ENCODE results near the gene ZNF638. TPM values are rescaled to one million over a fixed set of nuclear protein-coding genes. Genes with fewer than 3 reads are reported as not detected.

The ZNF638 gene
- total RNA-seq, 1 experiment from 2014 or later: 109 TPM

DNA sequence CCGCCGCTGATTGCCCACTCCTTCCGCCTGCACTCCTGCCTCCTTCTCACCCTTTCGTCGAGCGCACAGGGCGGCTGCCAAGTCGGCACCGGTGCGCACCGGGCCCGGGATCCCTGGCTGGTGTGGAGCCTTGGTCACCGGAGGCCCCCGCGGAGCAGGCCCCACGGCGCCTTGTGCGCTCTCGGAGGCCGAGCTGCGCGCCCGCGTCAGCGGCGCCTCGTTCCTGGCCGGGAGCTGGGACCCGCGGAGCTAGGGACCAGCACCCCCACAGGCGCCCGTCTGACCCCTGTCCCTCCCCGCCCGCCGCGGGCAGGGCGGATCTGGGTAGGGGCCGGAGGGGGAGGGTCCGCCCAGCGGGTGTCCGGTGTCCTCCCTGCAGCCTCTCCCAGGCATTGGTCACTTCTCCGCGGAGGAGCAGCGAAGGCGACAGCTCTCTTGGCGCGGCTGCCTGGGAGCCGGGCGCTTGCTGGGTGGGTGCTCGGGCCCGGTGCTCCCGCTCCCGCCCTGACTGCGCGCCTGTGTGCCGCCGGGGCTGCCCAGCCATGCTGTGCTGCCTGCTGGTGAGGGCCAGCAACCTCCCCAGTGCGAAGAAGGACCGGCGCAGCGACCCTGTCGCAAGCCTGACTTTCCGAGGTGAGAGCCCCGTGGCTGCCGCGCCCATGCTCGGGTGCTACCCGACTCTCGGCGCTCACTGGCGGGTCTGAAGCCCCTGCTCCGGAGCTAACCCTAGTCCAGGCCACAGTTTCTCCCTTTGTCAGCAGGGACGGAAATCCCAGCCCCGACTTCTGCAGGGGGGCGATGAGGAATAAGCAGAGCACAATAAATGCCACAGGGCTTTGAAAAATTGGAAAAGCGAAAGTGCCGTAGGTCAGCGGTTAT, 135.0 kb downstream of the ZNF638 start (continued):
- TF ChIP-seq, protein P1, sequence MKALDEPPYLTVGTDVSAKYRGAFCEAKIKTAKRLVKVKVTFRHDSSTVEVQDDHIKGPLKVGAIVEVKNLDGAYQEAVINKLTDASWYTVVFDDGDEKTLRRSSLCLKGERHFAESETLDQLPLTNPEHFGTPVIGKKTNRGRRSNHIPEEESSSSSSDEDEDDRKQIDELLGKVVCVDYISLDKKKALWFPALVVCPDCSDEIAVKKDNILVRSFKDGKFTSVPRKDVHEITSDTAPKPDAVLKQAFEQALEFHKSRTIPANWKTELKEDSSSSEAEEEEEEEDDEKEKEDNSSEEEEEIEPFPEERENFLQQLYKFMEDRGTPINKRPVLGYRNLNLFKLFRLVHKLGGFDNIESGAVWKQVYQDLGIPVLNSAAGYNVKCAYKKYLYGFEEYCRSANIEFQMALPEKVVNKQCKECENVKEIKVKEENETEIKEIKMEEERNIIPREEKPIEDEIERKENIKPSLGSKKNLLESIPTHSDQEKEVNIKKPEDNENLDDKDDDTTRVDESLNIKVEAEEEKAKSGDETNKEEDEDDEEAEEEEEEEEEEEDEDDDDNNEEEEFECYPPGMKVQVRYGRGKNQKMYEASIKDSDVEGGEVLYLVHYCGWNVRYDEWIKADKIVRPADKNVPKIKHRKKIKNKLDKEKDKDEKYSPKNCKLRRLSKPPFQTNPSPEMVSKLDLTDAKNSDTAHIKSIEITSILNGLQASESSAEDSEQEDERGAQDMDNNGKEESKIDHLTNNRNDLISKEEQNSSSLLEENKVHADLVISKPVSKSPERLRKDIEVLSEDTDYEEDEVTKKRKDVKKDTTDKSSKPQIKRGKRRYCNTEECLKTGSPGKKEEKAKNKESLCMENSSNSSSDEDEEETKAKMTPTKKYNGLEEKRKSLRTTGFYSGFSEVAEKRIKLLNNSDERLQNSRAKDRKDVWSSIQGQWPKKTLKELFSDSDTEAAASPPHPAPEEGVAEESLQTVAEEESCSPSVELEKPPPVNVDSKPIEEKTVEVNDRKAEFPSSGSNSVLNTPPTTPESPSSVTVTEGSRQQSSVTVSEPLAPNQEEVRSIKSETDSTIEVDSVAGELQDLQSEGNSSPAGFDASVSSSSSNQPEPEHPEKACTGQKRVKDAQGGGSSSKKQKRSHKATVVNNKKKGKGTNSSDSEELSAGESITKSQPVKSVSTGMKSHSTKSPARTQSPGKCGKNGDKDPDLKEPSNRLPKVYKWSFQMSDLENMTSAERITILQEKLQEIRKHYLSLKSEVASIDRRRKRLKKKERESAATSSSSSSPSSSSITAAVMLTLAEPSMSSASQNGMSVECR (CRISPR knock-in tag; IDR thresholded peaks at IDR 0.05; ENCODE audit: borderline replicate concordance): peak; percentile 42; the same call in 1 of the 2 replicates
- TF ChIP-seq, protein P2, sequence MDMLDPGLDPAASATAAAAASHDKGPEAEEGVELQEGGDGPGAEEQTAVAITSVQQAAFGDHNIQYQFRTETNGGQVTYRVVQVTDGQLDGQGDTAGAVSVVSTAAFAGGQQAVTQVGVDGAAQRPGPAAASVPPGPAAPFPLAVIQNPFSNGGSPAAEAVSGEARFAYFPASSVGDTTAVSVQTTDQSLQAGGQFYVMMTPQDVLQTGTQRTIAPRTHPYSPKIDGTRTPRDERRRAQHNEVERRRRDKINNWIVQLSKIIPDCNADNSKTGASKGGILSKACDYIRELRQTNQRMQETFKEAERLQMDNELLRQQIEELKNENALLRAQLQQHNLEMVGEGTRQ (CRISPR knock-in tag; IDR thresholded peaks at IDR 0.05): no peak
- TF ChIP-seq, protein P3, sequence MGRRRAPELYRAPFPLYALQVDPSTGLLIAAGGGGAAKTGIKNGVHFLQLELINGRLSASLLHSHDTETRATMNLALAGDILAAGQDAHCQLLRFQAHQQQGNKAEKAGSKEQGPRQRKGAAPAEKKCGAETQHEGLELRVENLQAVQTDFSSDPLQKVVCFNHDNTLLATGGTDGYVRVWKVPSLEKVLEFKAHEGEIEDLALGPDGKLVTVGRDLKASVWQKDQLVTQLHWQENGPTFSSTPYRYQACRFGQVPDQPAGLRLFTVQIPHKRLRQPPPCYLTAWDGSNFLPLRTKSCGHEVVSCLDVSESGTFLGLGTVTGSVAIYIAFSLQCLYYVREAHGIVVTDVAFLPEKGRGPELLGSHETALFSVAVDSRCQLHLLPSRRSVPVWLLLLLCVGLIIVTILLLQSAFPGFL (CRISPR knock-in tag; IDR thresholded peaks at IDR 0.05; ENCODE audit: borderline replicate concordance): no peak
- TF ChIP-seq SP1 (CRISPR knock-in tag; conservative IDR thresholded peaks at IDR 0.05) (no peak), NR3C1 (CRISPR knock-in tag; conservative IDR thresholded peaks at IDR 0.05; ENCODE audit: low read depth) (no peak), NFATC4 (CRISPR knock-in tag; IDR thresholded peaks at IDR 0.05) (no peak), SOX15 (CRISPR knock-in tag; IDR thresholded peaks at IDR 0.05) (no peak), MXD4 (CRISPR knock-in tag; IDR thresholded peaks at IDR 0.05; ENCODE audit: borderline replicate concordance) (no peak), GRHL2 (CRISPR knock-in tag; IDR thresholded peaks at IDR 0.05; ENCODE audit: insufficient replicate concordance, severe bottlenecking) (no peak), OVOL2 (CRISPR knock-in tag; IDR thresholded peaks at IDR 0.05; ENCODE audit: borderline replicate concordance) (no peak), ESRRA (CRISPR knock-in tag; IDR thresholded peaks at IDR 0.05; ENCODE audit: borderline replicate concordance) (0 out of 2 replicates have a peak, but pooled peaks have one; percentile 13), SMAD4 (CRISPR knock-in tag; IDR thresholded peaks at IDR 0.05) (no peak), ZNF121 (CRISPR knock-in tag; IDR thresholded peaks at IDR 0.05) (no peak), MYBL2 (CRISPR knock-in tag; IDR thresholded peaks at IDR 0.05) (no peak), GTF2I (CRISPR knock-in tag; conservative IDR thresholded peaks at IDR 0.05) (no peak), IRF2 (CRISPR knock-in tag; IDR thresholded peaks at IDR 0.05; ENCODE audit: borderline replicate concordance, low read depth) (no peak), KAT7 (CRISPR knock-in tag; IDR thresholded peaks at IDR 0.05; ENCODE audit: borderline replicate concordance) (no peak), FOXP1 (CRISPR knock-in tag; IDR thresholded peaks at IDR 0.05; ENCODE audit: borderline replicate concordance) (no peak)
- TF ChIP-seq, protein P4, sequence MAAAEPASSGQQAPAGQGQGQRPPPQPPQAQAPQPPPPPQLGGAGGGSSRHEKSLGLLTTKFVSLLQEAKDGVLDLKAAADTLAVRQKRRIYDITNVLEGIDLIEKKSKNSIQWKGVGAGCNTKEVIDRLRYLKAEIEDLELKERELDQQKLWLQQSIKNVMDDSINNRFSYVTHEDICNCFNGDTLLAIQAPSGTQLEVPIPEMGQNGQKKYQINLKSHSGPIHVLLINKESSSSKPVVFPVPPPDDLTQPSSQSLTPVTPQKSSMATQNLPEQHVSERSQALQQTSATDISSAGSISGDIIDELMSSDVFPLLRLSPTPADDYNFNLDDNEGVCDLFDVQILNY (CRISPR knock-in tag; IDR thresholded peaks at IDR 0.05): 0 out of 2 replicates have a peak, but pooled peaks have one; percentile 35
- TF ChIP-seq, protein P5, sequence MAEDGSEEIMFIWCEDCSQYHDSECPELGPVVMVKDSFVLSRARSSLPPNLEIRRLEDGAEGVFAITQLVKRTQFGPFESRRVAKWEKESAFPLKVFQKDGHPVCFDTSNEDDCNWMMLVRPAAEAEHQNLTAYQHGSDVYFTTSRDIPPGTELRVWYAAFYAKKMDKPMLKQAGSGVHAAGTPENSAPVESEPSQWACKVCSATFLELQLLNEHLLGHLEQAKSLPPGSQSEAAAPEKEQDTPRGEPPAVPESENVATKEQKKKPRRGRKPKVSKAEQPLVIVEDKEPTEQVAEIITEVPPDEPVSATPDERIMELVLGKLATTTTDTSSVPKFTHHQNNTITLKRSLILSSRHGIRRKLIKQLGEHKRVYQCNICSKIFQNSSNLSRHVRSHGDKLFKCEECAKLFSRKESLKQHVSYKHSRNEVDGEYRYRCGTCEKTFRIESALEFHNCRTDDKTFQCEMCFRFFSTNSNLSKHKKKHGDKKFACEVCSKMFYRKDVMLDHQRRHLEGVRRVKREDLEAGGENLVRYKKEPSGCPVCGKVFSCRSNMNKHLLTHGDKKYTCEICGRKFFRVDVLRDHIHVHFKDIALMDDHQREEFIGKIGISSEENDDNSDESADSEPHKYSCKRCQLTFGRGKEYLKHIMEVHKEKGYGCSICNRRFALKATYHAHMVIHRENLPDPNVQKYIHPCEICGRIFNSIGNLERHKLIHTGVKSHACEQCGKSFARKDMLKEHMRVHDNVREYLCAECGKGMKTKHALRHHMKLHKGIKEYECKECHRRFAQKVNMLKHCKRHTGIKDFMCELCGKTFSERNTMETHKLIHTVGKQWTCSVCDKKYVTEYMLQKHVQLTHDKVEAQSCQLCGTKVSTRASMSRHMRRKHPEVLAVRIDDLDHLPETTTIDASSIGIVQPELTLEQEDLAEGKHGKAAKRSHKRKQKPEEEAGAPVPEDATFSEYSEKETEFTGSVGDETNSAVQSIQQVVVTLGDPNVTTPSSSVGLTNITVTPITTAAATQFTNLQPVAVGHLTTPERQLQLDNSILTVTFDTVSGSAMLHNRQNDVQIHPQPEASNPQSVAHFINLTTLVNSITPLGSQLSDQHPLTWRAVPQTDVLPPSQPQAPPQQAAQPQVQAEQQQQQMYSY (CRISPR knock-in tag; IDR thresholded peaks at IDR 0.05): peak; percentile 95
- TF ChIP-seq, protein P6, sequence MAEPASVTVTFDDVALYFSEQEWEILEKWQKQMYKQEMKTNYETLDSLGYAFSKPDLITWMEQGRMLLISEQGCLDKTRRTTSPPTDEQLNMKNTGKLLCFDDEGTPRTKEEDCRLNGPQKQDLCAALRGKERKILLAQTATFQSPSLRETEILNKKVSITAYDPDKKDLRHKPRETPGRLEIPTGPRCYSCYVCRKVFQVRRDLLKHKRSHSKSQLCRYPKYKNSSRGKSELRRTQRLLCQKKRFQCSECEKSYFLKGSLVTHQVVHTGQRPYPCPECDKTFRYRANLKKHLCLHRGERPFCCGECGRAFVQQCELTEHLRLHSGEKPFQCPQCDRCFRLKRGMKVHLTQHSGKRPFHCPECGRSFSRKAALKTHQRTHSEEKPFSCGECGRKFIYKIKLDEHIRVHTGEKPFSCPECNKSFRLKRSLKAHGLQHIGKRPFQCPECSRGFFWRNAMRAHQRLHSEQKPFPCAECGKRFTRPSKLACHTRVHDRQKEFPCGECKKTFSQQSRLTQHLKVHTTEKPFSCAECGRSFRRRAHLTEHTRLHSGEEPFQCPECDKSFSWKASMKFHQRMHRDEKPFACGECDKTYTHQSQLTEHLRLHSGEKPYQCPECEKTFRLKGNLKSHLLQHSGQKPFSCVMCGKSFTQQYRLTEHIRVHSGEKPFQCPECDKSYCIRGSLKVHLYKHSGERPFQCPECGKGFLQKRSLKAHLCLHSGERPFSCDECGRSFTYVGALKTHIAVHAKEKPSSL (CRISPR knock-in tag; conservative IDR thresholded peaks at IDR 0.05): no peak
- TF ChIP-seq, protein P7, sequence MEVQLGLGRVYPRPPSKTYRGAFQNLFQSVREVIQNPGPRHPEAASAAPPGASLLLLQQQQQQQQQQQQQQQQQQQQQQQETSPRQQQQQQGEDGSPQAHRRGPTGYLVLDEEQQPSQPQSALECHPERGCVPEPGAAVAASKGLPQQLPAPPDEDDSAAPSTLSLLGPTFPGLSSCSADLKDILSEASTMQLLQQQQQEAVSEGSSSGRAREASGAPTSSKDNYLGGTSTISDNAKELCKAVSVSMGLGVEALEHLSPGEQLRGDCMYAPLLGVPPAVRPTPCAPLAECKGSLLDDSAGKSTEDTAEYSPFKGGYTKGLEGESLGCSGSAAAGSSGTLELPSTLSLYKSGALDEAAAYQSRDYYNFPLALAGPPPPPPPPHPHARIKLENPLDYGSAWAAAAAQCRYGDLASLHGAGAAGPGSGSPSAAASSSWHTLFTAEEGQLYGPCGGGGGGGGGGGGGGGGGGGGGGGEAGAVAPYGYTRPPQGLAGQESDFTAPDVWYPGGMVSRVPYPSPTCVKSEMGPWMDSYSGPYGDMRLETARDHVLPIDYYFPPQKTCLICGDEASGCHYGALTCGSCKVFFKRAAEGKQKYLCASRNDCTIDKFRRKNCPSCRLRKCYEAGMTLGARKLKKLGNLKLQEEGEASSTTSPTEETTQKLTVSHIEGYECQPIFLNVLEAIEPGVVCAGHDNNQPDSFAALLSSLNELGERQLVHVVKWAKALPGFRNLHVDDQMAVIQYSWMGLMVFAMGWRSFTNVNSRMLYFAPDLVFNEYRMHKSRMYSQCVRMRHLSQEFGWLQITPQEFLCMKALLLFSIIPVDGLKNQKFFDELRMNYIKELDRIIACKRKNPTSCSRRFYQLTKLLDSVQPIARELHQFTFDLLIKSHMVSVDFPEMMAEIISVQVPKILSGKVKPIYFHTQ (CRISPR knock-in tag; IDR thresholded peaks at IDR 0.05): no peak
